ENCODE measurements around the gene RBM27.
A peak's percentile ranks its signal among the peaks of the same experiment; 100 is the strongest.

RBM27 gene

DNA sequence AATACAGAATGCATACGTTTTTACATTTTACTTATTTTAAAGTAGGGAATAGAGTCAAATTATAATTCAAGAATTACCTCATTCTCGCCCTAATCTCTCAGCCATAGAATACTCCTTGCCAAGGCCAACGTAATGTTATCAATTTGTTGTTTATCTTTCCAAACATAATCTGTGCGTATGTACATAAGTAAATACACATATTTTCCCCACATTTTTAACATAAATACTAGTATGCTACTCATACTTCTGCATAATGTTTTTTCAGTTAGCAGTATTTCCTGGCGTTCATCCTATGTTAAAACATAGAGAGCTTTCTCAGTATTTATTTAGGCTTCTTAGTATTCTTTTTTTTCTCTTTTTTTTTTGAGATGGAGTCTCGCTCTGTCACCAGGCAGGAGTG, 28.8 kb downstream of the RBM27 start:
- Histone ChIP-seq H3K4me3 (ENCODE audit: low read depth, low read length) (no peak overlapping the region), H3K27me3 (ENCODE audit: insufficient read depth, low read length) (no peaks in the 10 kb centered on the region), H2AFZ (ENCODE audit: low read length, unreplicated experiment) (no peak overlapping the region), H3K4me1 (ENCODE audit: control insufficient read depth, insufficient read depth, low read length, unreplicated experiment) (no peaks in the 10 kb centered on the region), H3K36me3 (ENCODE audit: insufficient read depth, low read length) (peaks cover 26% of the 10 kb centered on the region), H3K27ac (ENCODE audit: low read depth, low read length) (no peak overlapping the region), H3K79me2 (ENCODE audit: control insufficient read depth, insufficient read depth, low read length, unreplicated experiment) (no peaks in the 10 kb centered on the region)

DNA sequence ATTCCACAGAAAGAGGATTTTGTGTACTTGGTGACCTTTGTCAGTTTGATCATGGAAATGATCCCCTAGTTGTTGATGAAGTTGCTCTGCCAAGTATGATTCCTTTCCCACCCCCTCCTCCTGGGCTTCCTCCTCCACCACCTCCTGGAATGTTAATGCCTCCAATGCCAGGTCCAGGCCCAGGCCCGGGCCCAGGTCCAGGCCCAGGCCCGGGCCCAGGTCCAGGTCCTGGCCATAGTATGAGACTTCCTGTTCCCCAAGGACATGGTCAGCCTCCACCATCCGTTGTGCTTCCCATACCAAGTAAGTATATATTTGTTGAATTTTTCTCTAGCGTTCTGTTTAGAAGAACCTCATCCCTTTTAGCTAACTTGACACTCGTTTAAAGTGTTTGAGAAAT, 30.0 kb downstream of the RBM27 start:
- no peaks in the 10 kb centered on the region for H3K4me1 ChIP-seq (ENCODE audit: control insufficient read depth, insufficient read depth, low read length, unreplicated experiment)
- H3K27ac ChIP-seq (ENCODE audit: low read depth, low read length), result no peak overlapping the region
- peaks cover 33% of the 10 kb centered on the region for H3K36me3 ChIP-seq (ENCODE audit: insufficient read depth, low read length)
- H3K79me2 ChIP-seq (ENCODE audit: control insufficient read depth, insufficient read depth, low read length, unreplicated experiment), result no peaks in the 10 kb centered on the region
- no peaks in the 10 kb centered on the region for H3K27me3 ChIP-seq (ENCODE audit: insufficient read depth, low read length)
- no peak overlapping the region for H2AFZ ChIP-seq (ENCODE audit: low read length, unreplicated experiment)
- no peak overlapping the region for H3K4me3 ChIP-seq (ENCODE audit: low read depth, low read length)

DNA sequence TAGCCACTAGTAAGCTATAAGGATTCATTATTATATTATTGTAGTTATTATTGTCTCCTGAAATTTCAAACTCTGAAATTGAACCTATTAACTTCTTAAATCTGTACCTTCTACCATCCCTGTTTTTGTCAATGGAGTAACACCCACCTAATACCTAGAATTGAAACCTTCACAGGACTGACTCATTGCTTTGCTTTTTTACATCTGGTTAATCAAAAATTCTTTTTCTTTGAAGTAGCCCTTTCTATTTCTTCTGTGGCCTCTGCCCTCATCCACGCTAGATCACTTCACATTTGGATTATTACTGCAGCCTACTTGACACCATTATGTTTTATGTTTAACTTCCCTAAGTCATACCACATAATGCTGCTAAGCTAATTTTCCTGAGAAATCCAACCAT, 35.6 kb downstream of the RBM27 start:
- Histone ChIP-seq H2AFZ (ENCODE audit: low read length, unreplicated experiment) (no peak overlapping the region), H3K79me2 (ENCODE audit: control insufficient read depth, insufficient read depth, low read length, unreplicated experiment) (no peaks in the 10 kb centered on the region), H3K4me3 (ENCODE audit: low read depth, low read length) (no peak overlapping the region), H3K27me3 (ENCODE audit: insufficient read depth, low read length) (no peaks in the 10 kb centered on the region), H3K4me1 (ENCODE audit: control insufficient read depth, insufficient read depth, low read length, unreplicated experiment) (peaks cover 11% of the 10 kb centered on the region), H3K36me3 (ENCODE audit: insufficient read depth, low read length) (peaks cover 24% of the 10 kb centered on the region), H3K27ac (ENCODE audit: low read depth, low read length) (no peak overlapping the region)

DNA sequence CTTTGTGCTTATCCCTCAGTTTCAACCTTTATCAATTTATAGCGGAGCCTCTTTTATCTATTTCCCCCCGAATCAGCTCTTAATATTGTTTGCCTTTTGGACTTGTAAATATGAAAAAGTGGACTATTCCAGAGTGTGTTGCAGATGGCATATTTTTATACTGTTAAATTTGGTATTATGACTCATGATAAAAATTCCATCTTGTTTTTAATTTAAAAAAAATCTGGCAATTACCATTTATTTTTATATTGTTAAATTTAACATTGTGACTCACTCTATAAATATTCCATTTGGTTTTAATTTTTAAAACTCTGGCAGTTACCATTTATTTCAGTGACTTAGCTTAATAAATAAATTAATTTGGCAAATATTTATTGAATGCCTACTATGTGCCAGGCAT, 37.5 kb downstream of the RBM27 start:
- Histone ChIP-seq H3K27me3 (ENCODE audit: insufficient read depth, low read length) (no peaks in the 10 kb centered on the region), H3K36me3 (ENCODE audit: insufficient read depth, low read length) (peaks cover 22% of the 10 kb centered on the region), H3K4me1 (ENCODE audit: control insufficient read depth, insufficient read depth, low read length, unreplicated experiment) (peaks cover 11% of the 10 kb centered on the region), H3K79me2 (ENCODE audit: control insufficient read depth, insufficient read depth, low read length, unreplicated experiment) (no peaks in the 10 kb centered on the region), H2AFZ (ENCODE audit: low read length, unreplicated experiment) (no peak overlapping the region), H3K4me3 (ENCODE audit: low read depth, low read length) (no peak overlapping the region), H3K27ac (ENCODE audit: low read depth, low read length) (peak overlapping the region; percentile 40)

DNA sequence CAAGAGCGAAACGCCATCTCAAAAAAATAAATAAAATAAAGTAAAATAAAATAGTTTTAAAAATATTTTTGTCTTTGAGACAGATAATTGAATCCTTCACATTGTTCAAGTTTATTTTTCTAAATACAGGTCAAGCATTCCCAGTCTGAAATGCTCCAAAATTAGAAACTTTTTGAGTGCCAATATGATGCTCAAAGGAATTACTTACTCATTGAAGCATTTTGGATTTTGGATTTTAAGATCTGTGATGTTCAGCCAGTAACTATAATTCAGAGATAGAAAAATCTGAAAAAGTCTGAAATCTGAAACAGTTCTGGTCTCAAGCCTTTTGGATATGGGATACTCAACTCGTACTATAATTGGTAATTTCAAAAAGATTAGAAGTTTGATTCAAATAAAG, 39.8 kb downstream of the RBM27 start:
- H3K27me3 ChIP-seq (ENCODE audit: insufficient read depth, low read length), result no peaks in the 10 kb centered on the region
- peaks cover 17% of the 10 kb centered on the region for H3K36me3 ChIP-seq (ENCODE audit: insufficient read depth, low read length)
- peaks cover 11% of the 10 kb centered on the region for H3K4me1 ChIP-seq (ENCODE audit: control insufficient read depth, insufficient read depth, low read length, unreplicated experiment)
- no peak overlapping the region for H2AFZ ChIP-seq (ENCODE audit: low read length, unreplicated experiment)
- no peak overlapping the region for H3K27ac ChIP-seq (ENCODE audit: low read depth, low read length)
- H3K79me2 ChIP-seq (ENCODE audit: control insufficient read depth, insufficient read depth, low read length, unreplicated experiment), result peaks cover 4% of the 10 kb centered on the region
- H3K4me3 ChIP-seq (ENCODE audit: low read depth, low read length), result no peak overlapping the region

DNA sequence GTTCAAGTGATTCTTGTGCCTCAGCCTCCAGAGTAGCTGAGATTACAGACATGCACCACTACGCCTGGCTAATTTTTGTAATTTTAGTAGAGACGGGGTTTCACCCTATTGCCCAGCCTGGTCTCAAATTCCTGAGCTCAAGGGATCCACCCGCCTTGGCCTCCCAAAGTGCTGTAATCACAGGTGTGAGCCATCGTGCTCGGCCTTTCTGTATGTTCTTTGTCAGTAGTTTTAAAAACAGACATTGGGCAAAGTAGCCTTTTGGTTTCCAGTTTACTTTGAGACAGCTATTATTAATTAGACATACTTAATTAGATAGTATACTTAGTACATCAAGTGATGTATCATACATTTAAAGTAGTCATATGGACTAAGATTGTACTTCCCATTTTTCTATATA, 45.2 kb downstream of the RBM27 start:
- peaks cover 7% of the 10 kb centered on the region for H3K79me2 ChIP-seq (ENCODE audit: control insufficient read depth, insufficient read depth, low read length, unreplicated experiment)
- no peak overlapping the region for H3K27ac ChIP-seq (ENCODE audit: low read depth, low read length)
- H3K4me1 ChIP-seq (ENCODE audit: control insufficient read depth, insufficient read depth, low read length, unreplicated experiment), result no peaks in the 10 kb centered on the region
- no peak overlapping the region for H3K4me3 ChIP-seq (ENCODE audit: low read depth, low read length)
- no peaks in the 10 kb centered on the region for H3K27me3 ChIP-seq (ENCODE audit: insufficient read depth, low read length)
- H3K36me3 ChIP-seq (ENCODE audit: insufficient read depth, low read length), result peaks cover 10% of the 10 kb centered on the region
- no peak overlapping the region for H2AFZ ChIP-seq (ENCODE audit: low read length, unreplicated experiment)

DNA sequence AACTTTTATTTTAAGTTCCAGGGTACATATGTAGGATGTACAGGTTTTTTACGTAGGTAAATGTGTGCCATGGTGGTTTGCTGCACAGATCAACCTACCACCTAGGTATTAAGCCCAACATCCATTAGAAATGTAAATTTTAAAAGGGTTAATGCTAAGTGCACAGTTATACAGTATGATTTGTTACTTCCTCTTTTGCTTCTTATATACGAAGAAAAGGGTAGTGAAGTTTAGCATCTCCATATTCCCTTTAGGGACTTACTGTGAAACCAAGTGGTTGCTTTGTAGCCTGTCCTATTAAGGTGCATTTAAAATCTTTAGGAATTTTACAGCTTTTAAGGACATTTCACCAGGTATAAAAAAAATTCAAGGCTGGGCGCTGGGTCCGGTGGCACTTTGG, 46.4 kb downstream of the RBM27 start:
- H3K27ac ChIP-seq (ENCODE audit: low read depth, low read length), result no peak overlapping the region
- H3K27me3 ChIP-seq (ENCODE audit: insufficient read depth, low read length), result no peaks in the 10 kb centered on the region
- H2AFZ ChIP-seq (ENCODE audit: low read length, unreplicated experiment), result no peak overlapping the region
- H3K36me3 ChIP-seq (ENCODE audit: insufficient read depth, low read length), result peaks cover 11% of the 10 kb centered on the region; the same call in 1 of the 2 replicates
- H3K79me2 ChIP-seq (ENCODE audit: control insufficient read depth, insufficient read depth, low read length, unreplicated experiment), result peaks cover 12% of the 10 kb centered on the region
- no peak overlapping the region for H3K4me3 ChIP-seq (ENCODE audit: low read depth, low read length)
- no peaks in the 10 kb centered on the region for H3K4me1 ChIP-seq (ENCODE audit: control insufficient read depth, insufficient read depth, low read length, unreplicated experiment)
